Prostate gland (tissue), 2 donors: ENCODE data around the gene NCAM2.

ENCODE experiments used
- POLR2AphosphoS5 ChIP-seq: sonication (generic); formaldehyde crosslinking; IDR thresholded peaks from one replicate; pipeline ENCODE4 v1.6.1; 2017; ENCODE audit warnings: antibody characterized with exemption
- TF ChIP-seq, protein P1 (sequence below), 4 experiments: fragments of 200-600 bp in 2 of 4; fragments of 450-650 bp in 2 of 4; sonication (generic) in 2 of 4; IDR thresholded peaks; 1 replicate in 3 of 4; 2 replicates in 1 of 4; pipeline ENCODE4 v1.5.1; 2016 to 2019; ENCODE audit warnings: antibody characterized with exemption in 4 of 4, mild to moderate bottlenecking in 2 of 4, moderate library complexity in 2 of 4

DNA sequence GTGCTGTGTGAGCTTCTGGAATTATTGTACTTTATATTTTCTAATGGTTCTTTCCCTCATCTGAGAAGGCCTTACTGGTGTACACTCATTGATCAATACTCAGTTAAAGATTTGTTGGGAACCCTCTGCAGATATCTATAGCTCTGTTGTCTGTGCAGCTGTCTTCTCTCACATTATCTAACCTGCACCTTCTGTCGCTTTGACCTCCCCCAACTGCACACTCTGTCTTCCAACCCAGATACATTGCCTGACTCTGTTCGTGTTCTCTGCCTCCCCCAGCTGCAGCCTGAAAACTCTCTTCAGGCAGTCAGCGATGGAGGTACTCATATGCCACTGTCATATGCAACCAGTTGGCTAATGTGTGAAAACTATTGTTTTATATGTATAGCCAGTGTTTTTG, 334.3 kb downstream of the NCAM2 start:
- no peak for TF ChIP-seq POLR2AphosphoS5
- TF ChIP-seq, protein P1, sequence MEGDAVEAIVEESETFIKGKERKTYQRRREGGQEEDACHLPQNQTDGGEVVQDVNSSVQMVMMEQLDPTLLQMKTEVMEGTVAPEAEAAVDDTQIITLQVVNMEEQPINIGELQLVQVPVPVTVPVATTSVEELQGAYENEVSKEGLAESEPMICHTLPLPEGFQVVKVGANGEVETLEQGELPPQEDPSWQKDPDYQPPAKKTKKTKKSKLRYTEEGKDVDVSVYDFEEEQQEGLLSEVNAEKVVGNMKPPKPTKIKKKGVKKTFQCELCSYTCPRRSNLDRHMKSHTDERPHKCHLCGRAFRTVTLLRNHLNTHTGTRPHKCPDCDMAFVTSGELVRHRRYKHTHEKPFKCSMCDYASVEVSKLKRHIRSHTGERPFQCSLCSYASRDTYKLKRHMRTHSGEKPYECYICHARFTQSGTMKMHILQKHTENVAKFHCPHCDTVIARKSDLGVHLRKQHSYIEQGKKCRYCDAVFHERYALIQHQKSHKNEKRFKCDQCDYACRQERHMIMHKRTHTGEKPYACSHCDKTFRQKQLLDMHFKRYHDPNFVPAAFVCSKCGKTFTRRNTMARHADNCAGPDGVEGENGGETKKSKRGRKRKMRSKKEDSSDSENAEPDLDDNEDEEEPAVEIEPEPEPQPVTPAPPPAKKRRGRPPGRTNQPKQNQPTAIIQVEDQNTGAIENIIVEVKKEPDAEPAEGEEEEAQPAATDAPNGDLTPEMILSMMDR (IDR thresholded peaks at IDR 0.05) = no peak
